OCI-LY3 (cell line): ENCODE data around the gene TPM1.

Source experiments
- EZH2phosphoT487 ChIP-seq: fragments of 200-600 bp; shearing (Covaris generic); IDR thresholded peaks from 2 replicates; pipeline ENCODE4 v1.6.1; 2018; ENCODE audit warnings: antibody characterized with exemption, mixed run types, low read depth
- TF ChIP-seq, protein P1 (sequence below): fragments of 200-600, 300-600 bp; sonication (generic); IDR thresholded peaks from 2 replicates; pipeline ENCODE4 v1.5.1; 2014; ENCODE audit warnings: antibody characterized with exemption, low read length, low read depth

DNA sequence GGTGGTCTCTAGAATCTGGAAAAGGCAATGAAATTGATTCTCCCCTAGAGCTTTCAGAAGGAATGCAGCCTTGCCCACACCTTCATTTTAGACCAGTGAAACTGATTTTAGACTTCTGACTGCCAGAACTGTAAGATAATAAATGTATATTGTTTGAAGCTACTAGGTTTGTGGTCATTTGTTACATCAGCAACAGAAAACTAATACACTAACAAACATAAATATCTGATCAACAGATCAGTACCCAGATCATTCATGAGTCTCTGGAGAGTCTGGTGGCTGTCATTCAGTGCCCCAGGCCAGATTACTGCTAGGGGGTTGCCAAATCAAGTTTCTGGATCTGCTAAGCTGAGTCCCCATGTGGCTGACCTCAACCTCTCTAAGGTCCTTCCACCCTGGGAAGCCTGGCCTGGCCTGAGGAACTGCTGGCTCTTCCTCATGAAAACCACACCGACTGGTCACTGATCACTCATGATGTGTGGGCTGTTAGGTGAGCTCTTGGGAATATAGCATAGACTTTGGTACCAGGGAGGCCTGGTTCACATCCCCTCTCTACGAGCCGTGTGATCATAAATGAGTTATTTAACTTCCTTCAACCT is 68.0 kb downstream of the TPM1 start:
- TF ChIP-seq, protein P1, sequence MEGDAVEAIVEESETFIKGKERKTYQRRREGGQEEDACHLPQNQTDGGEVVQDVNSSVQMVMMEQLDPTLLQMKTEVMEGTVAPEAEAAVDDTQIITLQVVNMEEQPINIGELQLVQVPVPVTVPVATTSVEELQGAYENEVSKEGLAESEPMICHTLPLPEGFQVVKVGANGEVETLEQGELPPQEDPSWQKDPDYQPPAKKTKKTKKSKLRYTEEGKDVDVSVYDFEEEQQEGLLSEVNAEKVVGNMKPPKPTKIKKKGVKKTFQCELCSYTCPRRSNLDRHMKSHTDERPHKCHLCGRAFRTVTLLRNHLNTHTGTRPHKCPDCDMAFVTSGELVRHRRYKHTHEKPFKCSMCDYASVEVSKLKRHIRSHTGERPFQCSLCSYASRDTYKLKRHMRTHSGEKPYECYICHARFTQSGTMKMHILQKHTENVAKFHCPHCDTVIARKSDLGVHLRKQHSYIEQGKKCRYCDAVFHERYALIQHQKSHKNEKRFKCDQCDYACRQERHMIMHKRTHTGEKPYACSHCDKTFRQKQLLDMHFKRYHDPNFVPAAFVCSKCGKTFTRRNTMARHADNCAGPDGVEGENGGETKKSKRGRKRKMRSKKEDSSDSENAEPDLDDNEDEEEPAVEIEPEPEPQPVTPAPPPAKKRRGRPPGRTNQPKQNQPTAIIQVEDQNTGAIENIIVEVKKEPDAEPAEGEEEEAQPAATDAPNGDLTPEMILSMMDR, result no peak
- TF ChIP-seq EZH2phosphoT487, result no peak
